Neuronal stem cell (in vitro differentiated cells): ENCODE measurements around the gene ZNF775.

Experiments
- DNase-seq: peaks from one replicate; pipeline ENCODE4 v3.0.0-alpha.2; 2013; ENCODE audit warnings: low spot score
- H2AFZ ChIP-seq: one replicate; pipeline ENCODE4 v1.6.1; 2013; ENCODE audit warnings: mild to moderate bottlenecking, low read length, inconsistent platforms
- H2AK5ac ChIP-seq: 2 replicates; pipeline ENCODE4 v1.6.1; 2013; ENCODE audit warnings: low read depth, mild to moderate bottlenecking, inconsistent platforms, low read length, moderate library complexity, mixed read lengths
- H2BK120ac ChIP-seq: 2 replicates; pipeline ENCODE4 v1.6.1; 2013; ENCODE audit warnings: low read depth, mild to moderate bottlenecking, inconsistent platforms, low read length, moderate library complexity, mixed read lengths
- H2BK12ac ChIP-seq: one replicate; pipeline ENCODE4 v1.6.1; 2013; ENCODE audit warnings: low read length, inconsistent platforms
- H2BK15ac ChIP-seq: 2 replicates; pipeline ENCODE4 v1.6.1; 2013; ENCODE audit warnings: mild to moderate bottlenecking, low read length, inconsistent platforms, mixed read lengths
- H2BK5ac ChIP-seq: one replicate; pipeline ENCODE4 v1.6.1; 2013; ENCODE audit warnings: inconsistent platforms, mild to moderate bottlenecking, low read length, moderate library complexity
- H3K14ac ChIP-seq: one replicate; pipeline ENCODE4 v1.6.1; 2013; ENCODE audit warnings: low read length, inconsistent platforms
- H3K18ac ChIP-seq: 2 replicates; pipeline ENCODE4 v1.6.1; 2013; ENCODE audit warnings: low read length, inconsistent platforms
- H3K23ac ChIP-seq: 2 replicates; pipeline ENCODE4 v1.6.1; 2013; ENCODE audit warnings: low read depth, mild to moderate bottlenecking, mixed read lengths, low read length, inconsistent platforms; ENCODE audit not compliant: poor library complexity
- H3K27ac ChIP-seq: replicated peaks from 3 replicates; pipeline ENCODE4 v1.5.1; 2013; ENCODE audit warnings: low read length, inconsistent platforms
- H3K27me3 ChIP-seq, 3 experiments: 2 replicates each; pipeline ENCODE4 v1.6.1; 2013; ENCODE audit warnings: low read length in 3 of 3, mild to moderate bottlenecking in 2 of 3, inconsistent platforms in 1 of 3, low read depth in 1 of 3, mixed read lengths in 1 of 3, moderate library complexity in 1 of 3; ENCODE audit not compliant: control insufficient read depth in 3 of 3, insufficient read depth in 3 of 3
- H3K36me3 ChIP-seq, 2 donors: replicated peaks in 1 of 2; 2 replicates each; pipeline ENCODE4 v1.6.1; 2013; ENCODE audit warnings: low read length in 2 of 2; ENCODE audit not compliant: control insufficient read depth in 2 of 2, insufficient read depth in 2 of 2
- H3K4ac ChIP-seq: 2 replicates; pipeline ENCODE4 v1.6.1; 2013; ENCODE audit warnings: inconsistent platforms, mild to moderate bottlenecking, low read length, moderate library complexity
- H3K4me1 ChIP-seq, 2 donors: 1 replicate in 1 of 2; 2 replicates in 1 of 2; pipeline ENCODE4 v1.6.1; 2013; ENCODE audit warnings: low read length in 2 of 2, low read depth in 1 of 2; ENCODE audit not compliant: control insufficient read depth in 2 of 2, insufficient read depth in 1 of 2
- H3K4me2 ChIP-seq: one replicate; pipeline ENCODE4 v1.6.1; 2013; ENCODE audit warnings: mild to moderate bottlenecking, low read length, inconsistent platforms; ENCODE audit not compliant: insufficient read depth, poor library complexity, severe bottlenecking
- H3K4me3 ChIP-seq, 2 donors: 2 replicates each; pipeline ENCODE4 v1.5.1; 2013; ENCODE audit warnings: low read length in 2 of 2, mild to moderate bottlenecking in 2 of 2, inconsistent platforms in 1 of 2, moderate library complexity in 1 of 2
- H3K79me1 ChIP-seq: one replicate; pipeline ENCODE4 v1.6.1; 2013; ENCODE audit warnings: low read depth, mild to moderate bottlenecking, inconsistent platforms, low read length, moderate library complexity
- H3K9ac ChIP-seq: one replicate; pipeline ENCODE4 v1.6.1; 2013; ENCODE audit warnings: mild to moderate bottlenecking, low read depth, low read length, inconsistent platforms; ENCODE audit not compliant: poor library complexity
- H3K9me3 ChIP-seq, 2 donors: replicated peaks in 1 of 2; 2 replicates each; pipeline versions ENCODE3 to v1.6.1; 2013; ENCODE audit warnings: low read length in 2 of 2, mild to moderate bottlenecking in 2 of 2, inconsistent platforms in 1 of 2, low read depth in 1 of 2, mixed read lengths in 1 of 2, moderate library complexity in 1 of 2; ENCODE audit not compliant: control insufficient read depth in 2 of 2, insufficient read depth in 1 of 2
- H4K8ac ChIP-seq: one replicate; pipeline ENCODE4 v1.6.1; 2013; ENCODE audit warnings: low read depth, mild to moderate bottlenecking, inconsistent platforms, low read length, moderate library complexity
- H4K91ac ChIP-seq: one replicate; pipeline ENCODE4 v1.6.1; 2013; ENCODE audit warnings: low read length, low read depth, mild to moderate bottlenecking, inconsistent platforms; ENCODE audit not compliant: poor library complexity
- WGBS, 2 donors: extraction: QIAGEN DNeasy Blood & Tissue Kit; methylation state at CpG; one replicate each; pipeline ENCODE4 v1.1.7; 2013; ENCODE audit warnings: missing lambda C conversion rate in 2 of 2, mixed read lengths in 1 of 2; ENCODE audit not compliant: insufficient read length in 2 of 2, insufficient replicate concordance in 1 of 2; ENCODE audit errors: extremely low coverage in 2 of 2; 5-methylcytosine and 5-hydroxymethylcytosine counted together

The ZNF775 gene

GRCh38 chr7:150432915-150433892, 54.1 kb downstream of the ZNF775 start:
- Histone ChIP-seq H3K9me3 (no peaks in the 10 kb centered on the region), H3K14ac (no peak overlapping the region), H3K4me1 (peaks cover 8 to 10% of the 10 kb centered on the region in 2 donors), H4K91ac (no peak overlapping the region), H2AK5ac (no peak overlapping the region), H3K9ac (no peak overlapping the region), H3K36me3 (no peaks in the 10 kb centered on the region), H3K4me3 (no peak overlapping the region), H3K79me1 (no peaks in the 10 kb centered on the region), H3K27me3 (peaks cover 0 to 8% (median 0%) of the 10 kb centered on the region in 3 experiments), H2BK120ac (no peak overlapping the region), H4K8ac (no peak overlapping the region), H2BK5ac (no peak overlapping the region), H3K18ac (no peak overlapping the region), H3K27ac (no peak overlapping the region), H2BK12ac (no peak overlapping the region), H3K4me2 (no peak overlapping the region), H3K23ac (no peak overlapping the region), H2AFZ (no peak overlapping the region), H3K4ac (no peak overlapping the region), H2BK15ac (no peak overlapping the region)
- WGBS, 2 donors = no CpG with 5 or more reads among the region's 14 CpGs
- DNase-seq = no peak

GRCh38 chr7:150434240-150434639, 55.1 kb downstream of the ZNF775 start:
- no peak for DNase-seq
- H3K9ac ChIP-seq = no peak overlapping the region
- no peak overlapping the region for H3K4me2 ChIP-seq
- H3K27me3 ChIP-seq = peaks cover 0 to 8% (median 0%) of the 10 kb centered on the region in 3 experiments
- no peak overlapping the region for H2BK5ac ChIP-seq
- no peak overlapping the region for H3K4ac ChIP-seq
- H3K79me1 ChIP-seq = no peaks in the 10 kb centered on the region
- H2BK12ac ChIP-seq = no peak overlapping the region
- no peaks in the 10 kb centered on the region for H3K36me3 ChIP-seq
- no peak overlapping the region for H4K91ac ChIP-seq
- WGBS, 2 donors = no CpG with 5 or more reads among the region's 8 CpGs
- peaks cover 0 to 2% of the 10 kb centered on the region in 2 donors for H3K4me1 ChIP-seq
- no peak overlapping the region for H3K4me3 ChIP-seq
- no peak overlapping the region for H3K14ac ChIP-seq
- H3K18ac ChIP-seq = no peak overlapping the region
- H2BK15ac ChIP-seq = no peak overlapping the region
- no peak overlapping the region for H4K8ac ChIP-seq
- no peak overlapping the region for H2AK5ac ChIP-seq
- H2BK120ac ChIP-seq = no peak overlapping the region
- H3K23ac ChIP-seq = no peak overlapping the region
- H2AFZ ChIP-seq = no peak overlapping the region
- H3K9me3 ChIP-seq = no peaks in the 10 kb centered on the region
- H3K27ac ChIP-seq = no peak overlapping the region

GRCh38 chr7:150435047-150435389, 55.9 kb downstream of the ZNF775 start:
- no peak overlapping the region for H2BK5ac ChIP-seq
- H3K9me3 ChIP-seq = no peaks in the 10 kb centered on the region
- no peak overlapping the region for H3K14ac ChIP-seq
- H4K91ac ChIP-seq = no peak overlapping the region
- H2AFZ ChIP-seq = no peak overlapping the region
- H2AK5ac ChIP-seq = no peak overlapping the region
- no peak overlapping the region for H3K4me2 ChIP-seq
- H3K23ac ChIP-seq = no peak overlapping the region
- WGBS, 2 donors = no CpG with 5 or more reads among the region's 4 CpGs
- no peak overlapping the region for H2BK12ac ChIP-seq
- H3K27me3 ChIP-seq = peaks cover 0 to 10% (median 0%) of the 10 kb centered on the region in 3 experiments
- H3K4me3 ChIP-seq = no peak overlapping the region
- no peaks in the 10 kb centered on the region for H3K79me1 ChIP-seq
- no peak overlapping the region for H4K8ac ChIP-seq
- no peak overlapping the region for H3K9ac ChIP-seq
- H3K4me1 ChIP-seq = no peaks in the 10 kb centered on the region
- no peak overlapping the region for H3K4ac ChIP-seq
- H2BK120ac ChIP-seq = no peak overlapping the region
- no peak for DNase-seq
- no peak overlapping the region for H2BK15ac ChIP-seq
- no peak overlapping the region for H3K27ac ChIP-seq
- H3K18ac ChIP-seq = no peak overlapping the region
- H3K36me3 ChIP-seq = no peaks in the 10 kb centered on the region

- Histone ChIP-seq H3K18ac (peak overlapping the region; percentile 13), H3K4ac (no peak overlapping the region), H2BK12ac (no peak overlapping the region), H3K4me3 (no peak overlapping the region), H2BK15ac (no peak overlapping the region), H3K14ac (no peak overlapping the region), H3K79me1 (no peaks in the 10 kb centered on the region), H2AFZ (no peak overlapping the region), H3K9ac (no peak overlapping the region), H3K23ac (no peak overlapping the region), H3K4me2 (no peak overlapping the region), H3K4me1 (no peaks in the 10 kb centered on the region), H2AK5ac (no peak overlapping the region), H3K36me3 (no peaks in the 10 kb centered on the region), H2BK5ac (no peak overlapping the region), H3K27ac (no peak overlapping the region), H2BK120ac (no peak overlapping the region), H4K8ac (no peak overlapping the region), H3K9me3 (no peaks in the 10 kb centered on the region), H4K91ac (no peak overlapping the region), H3K27me3 (peaks cover 0 to 11% (median 0%) of the 10 kb centered on the region in 3 experiments)
- DNase-seq = no peak
- no CpG with 5 or more reads among the region's 8 CpGs for WGBS, 2 donors
These were observed 56.4 kb downstream of the ZNF775 start for GRCh38 chr7:150435390-150436073.
